ENCODE results near the gene KRT28. TPM values are rescaled to one million over a fixed set of nuclear protein-coding genes. Genes with fewer than 3 reads are reported as not detected.

The KRT28 gene
- total and polyA plus RNA-seq, 2 donors (not counting 3 experiments of a cell fraction or from before 2014, with no cell fraction given): not detected

DNA sequence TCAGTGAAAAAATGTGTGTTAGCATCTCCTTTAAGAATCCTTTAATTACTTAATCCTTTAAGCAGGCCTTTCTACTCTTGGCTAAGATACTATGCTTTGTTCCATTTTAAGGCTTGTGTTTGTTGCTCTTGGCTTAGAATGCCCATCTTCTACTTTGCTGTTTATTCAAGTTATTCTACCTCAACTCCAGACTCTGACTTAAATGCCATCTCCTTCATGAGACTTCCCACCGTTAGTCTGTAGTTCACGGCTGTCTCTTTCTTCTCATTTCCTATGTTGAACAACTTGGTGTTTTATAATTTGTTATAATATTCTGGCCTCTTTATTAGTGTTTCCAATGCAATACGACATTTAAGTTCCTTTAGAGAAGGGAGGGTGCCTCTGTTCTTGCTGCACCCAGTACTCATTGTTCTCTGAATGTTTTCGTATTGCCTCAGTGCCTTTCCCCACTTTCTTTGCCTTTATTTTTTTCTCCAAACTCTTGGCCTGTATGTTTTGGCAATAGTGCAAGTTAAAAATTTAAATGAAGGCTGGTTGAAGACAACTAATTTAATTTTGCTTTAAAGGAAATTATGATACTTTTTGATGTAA is 28.8 kb upstream of the KRT28 start:
- FAIRE-seq (no peak), DNase-seq (ENCODE audit: low read depth, low spot score) (peak; percentile 33)
- H3K27ac ChIP-seq (ENCODE audit: insufficient read depth, low read depth, low read length): no peak overlapping the region
- ChIA-PET CTCF (no interaction called here), POLR2A (no interaction called here)
- intact Hi-C loops (cut with micrococcal nuclease): no loop called here
- no peaks in the 10 kb centered on the region for H3K9me3 ChIP-seq (replicated peaks; ENCODE audit: control insufficient read depth, insufficient read depth, low read length)
- dilution Hi-C loops (cut with MboI; ENCODE audit: extremely low pct_ligation_motif_present, low sequenced_read_pairs): no loop called here
- no peaks in the 10 kb centered on the region for H4K20me1 ChIP-seq (replicated peaks; ENCODE audit: control insufficient read depth, extremely low read depth, insufficient read depth, low read length)
- no peaks in the 10 kb centered on the region for H3K9me1 ChIP-seq (replicated peaks; ENCODE audit: control insufficient read depth, extremely low read depth, insufficient read depth, low read length)
- H3K27me3 ChIP-seq (ENCODE audit: control insufficient read depth in 2 of 2, insufficient read depth in 2 of 2, low read length in 2 of 2): no peaks in the 10 kb centered on the region
- no peak overlapping the region for H3K4me3 ChIP-seq (replicated peaks in 1 of 3; ENCODE audit: insufficient read depth in 1 of 3, low read depth in 1 of 3, low read length in 3 of 3)
- H3K4me1 ChIP-seq (ENCODE audit: control insufficient read depth, extremely low read depth, insufficient read depth, low read length): no peaks in the 10 kb centered on the region
- no peak overlapping the region for H3K9ac ChIP-seq (replicated peaks; ENCODE audit: extremely low read depth, insufficient read depth, low read length)
- no peak for TF ChIP-seq POLR2AphosphoS5 (IDR thresholded peaks at IDR 0.05; ENCODE audit: insufficient read depth, low read depth, low read length)
- no peak for TF ChIP-seq MYC (IDR thresholded peaks at IDR 0.05; ENCODE audit: low read depth, low read length)
- TF ChIP-seq FOS (IDR thresholded peaks at IDR 0.05; ENCODE audit: borderline replicate concordance, insufficient read depth, low read length): no peak
- TF ChIP-seq, protein P1, sequence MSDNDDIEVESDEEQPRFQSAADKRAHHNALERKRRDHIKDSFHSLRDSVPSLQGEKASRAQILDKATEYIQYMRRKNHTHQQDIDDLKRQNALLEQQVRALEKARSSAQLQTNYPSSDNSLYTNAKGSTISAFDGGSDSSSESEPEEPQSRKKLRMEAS (IDR thresholded peaks at IDR 0.05; ENCODE audit: insufficient read depth, insufficient read length): no peak
- TF ChIP-seq EZH2 (IDR thresholded peaks at IDR 0.05; ENCODE audit: borderline replicate concordance, low read depth, low read length, severe bottlenecking): no peak
- TF ChIP-seq JUN (IDR thresholded peaks at IDR 0.05; ENCODE audit: borderline replicate concordance, insufficient read depth, insufficient read length, low read depth): no peak
- no peak for TF ChIP-seq POLR2A (IDR thresholded peaks at IDR 0.05; ENCODE audit: low read depth, low read length)
- TF ChIP-seq GATA2 (IDR thresholded peaks at IDR 0.05; ENCODE audit: insufficient read depth, insufficient read length, low read depth, low read length): no peak
- no peaks in the 10 kb centered on the region for H3K79me2 ChIP-seq (ENCODE audit: control insufficient read depth, insufficient read depth, low read length)
- no peak overlapping the region for H3K4me2 ChIP-seq (ENCODE audit: insufficient read depth, low read length)
- no peaks in the 10 kb centered on the region for H3K36me3 ChIP-seq (ENCODE audit: control insufficient read depth in 2 of 2, extremely low read depth in 1 of 2, insufficient read depth in 2 of 2, low read length in 2 of 2)
- no peak overlapping the region for H2AFZ ChIP-seq (ENCODE audit: low read depth, low read length)
- no TSS peak for BruUV-seq (replicated peaks)

Data from endothelial cell of umbilical vein (primary cell).